ENCODE results near the gene FRZB.
A peak's percentile ranks its signal among the peaks of the same experiment; 100 is the strongest.

Gene FRZB

DNA sequence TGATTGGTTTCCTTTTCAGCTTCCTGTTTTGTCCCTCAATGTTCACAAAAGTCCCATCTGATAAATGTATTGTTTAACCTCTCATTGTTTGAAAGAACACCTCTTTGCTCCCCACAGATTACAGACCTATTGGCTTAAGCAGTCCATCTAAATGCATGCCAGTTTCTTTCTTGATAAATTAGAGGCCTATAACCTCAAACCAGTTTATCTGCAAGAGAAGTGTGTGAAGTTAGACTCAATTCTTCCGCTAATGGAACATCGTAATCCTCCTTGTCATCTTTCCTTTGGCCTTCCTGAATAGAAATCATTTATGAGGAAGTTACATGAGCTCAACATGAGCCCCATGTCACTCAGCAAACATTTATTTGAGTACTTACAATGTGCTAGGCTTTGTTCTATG lies 74.0 kb downstream of the FRZB start:
- H3K27ac ChIP-seq = no peak overlapping the region
- TF ChIP-seq, protein P1, sequence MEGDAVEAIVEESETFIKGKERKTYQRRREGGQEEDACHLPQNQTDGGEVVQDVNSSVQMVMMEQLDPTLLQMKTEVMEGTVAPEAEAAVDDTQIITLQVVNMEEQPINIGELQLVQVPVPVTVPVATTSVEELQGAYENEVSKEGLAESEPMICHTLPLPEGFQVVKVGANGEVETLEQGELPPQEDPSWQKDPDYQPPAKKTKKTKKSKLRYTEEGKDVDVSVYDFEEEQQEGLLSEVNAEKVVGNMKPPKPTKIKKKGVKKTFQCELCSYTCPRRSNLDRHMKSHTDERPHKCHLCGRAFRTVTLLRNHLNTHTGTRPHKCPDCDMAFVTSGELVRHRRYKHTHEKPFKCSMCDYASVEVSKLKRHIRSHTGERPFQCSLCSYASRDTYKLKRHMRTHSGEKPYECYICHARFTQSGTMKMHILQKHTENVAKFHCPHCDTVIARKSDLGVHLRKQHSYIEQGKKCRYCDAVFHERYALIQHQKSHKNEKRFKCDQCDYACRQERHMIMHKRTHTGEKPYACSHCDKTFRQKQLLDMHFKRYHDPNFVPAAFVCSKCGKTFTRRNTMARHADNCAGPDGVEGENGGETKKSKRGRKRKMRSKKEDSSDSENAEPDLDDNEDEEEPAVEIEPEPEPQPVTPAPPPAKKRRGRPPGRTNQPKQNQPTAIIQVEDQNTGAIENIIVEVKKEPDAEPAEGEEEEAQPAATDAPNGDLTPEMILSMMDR (conservative IDR thresholded peaks at IDR 0.05) = no peak

- no peak overlapping the region for H3K27ac ChIP-seq
- TF ChIP-seq, protein P1 (conservative IDR thresholded peaks at IDR 0.05) = peak; percentile 78
Observed at GRCh38 chr2:182784777-182785176, 81.7 kb downstream of the FRZB start.

DNA sequence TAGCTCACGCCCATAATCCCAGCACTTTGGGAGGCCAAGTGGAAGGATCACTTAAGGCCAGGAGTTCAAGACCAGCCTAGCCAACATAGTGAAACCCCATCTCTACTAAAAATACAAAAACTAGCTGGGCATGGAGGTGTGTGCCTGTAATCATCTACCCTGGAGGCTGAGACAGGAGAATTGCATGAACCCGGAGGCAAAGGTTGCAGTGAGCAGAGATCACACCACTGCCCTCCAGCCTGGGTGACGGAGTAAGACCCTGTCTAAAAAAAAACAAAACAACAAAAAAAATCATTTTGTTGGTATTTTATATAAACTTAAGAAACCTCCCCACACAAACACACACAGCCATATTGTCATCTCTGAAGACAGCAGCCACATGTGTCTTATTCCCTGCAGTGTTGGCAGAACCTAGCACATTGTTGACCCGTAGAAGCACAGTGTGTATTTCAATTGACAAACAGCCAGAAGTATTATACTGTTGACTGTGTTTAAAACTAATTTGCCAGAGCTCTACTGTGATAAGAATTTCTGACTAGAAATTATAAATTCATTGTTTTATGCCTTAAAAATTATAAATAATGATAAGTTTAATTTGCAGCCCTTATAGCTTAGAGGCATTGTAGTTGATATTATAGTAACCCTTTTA lies 82.3 kb downstream of the FRZB start:
- TF ChIP-seq, protein P1 (conservative IDR thresholded peaks at IDR 0.05) = no peak
- H3K27ac ChIP-seq = no peak overlapping the region

Measured in VCaP (cell line).